OCI-LY7 (cell line): ENCODE measurements around the gene RPS17. TPM values are rescaled to one million over a fixed set of nuclear protein-coding genes. Genes with fewer than 3 reads are reported as not detected.

Experiments used
- BruUV-seq: library from RNA; stranded (reverse); fragments of 400-500 nt; replicated peaks from 2 replicates; lab custom pipeline; 2021; lab: Mats Ljungman, UMichigan
- CTCF ChIA-PET: fragments of 300-600 bp; sonication (Branson Sonifier 250); formaldehyde crosslinking; loops from one replicate; lab custom pipeline; 2022; ENCODE audit warnings: antibody characterized with exemption; ENCODE audit not compliant: unreplicated experiment; lab: Charles Lee
- POLR2A ChIA-PET: fragments of 300-600 bp; sonication (Branson Sonifier 250); formaldehyde crosslinking; loops from one replicate; lab custom pipeline; 2022; ENCODE audit warnings: antibody characterized with exemption; lab: Charles Lee
- DNase-seq: peaks from one replicate; pipeline ENCODE4 v3.0.0-alpha.2; 2015; ENCODE audit warnings: low spot score
- H2AFZ ChIP-seq: fragments of 200-600 bp; sonication (generic), shearing (Covaris generic); 2 replicates; pipeline ENCODE4 v1.6.1; 2014; ENCODE audit warnings: mild to moderate bottlenecking, antibody characterized with exemption, low read length, moderate library complexity
- H3K27ac ChIP-seq: fragments of 200-600 bp; sonication (generic); 2 replicates; pipeline ENCODE4 v1.5.1; 2014; ENCODE audit warnings: mixed run types, low read depth, mild to moderate bottlenecking, moderate library complexity, low read length, inconsistent platforms; ENCODE audit not compliant: poor library complexity, severe bottlenecking
- H3K36me3 ChIP-seq: fragments of 200-600 bp; sonication (generic); 2 replicates; pipeline ENCODE4 v1.6.1; 2014; ENCODE audit warnings: mild to moderate bottlenecking, antibody characterized with exemption, low read length, moderate library complexity, mixed read lengths; ENCODE audit not compliant: insufficient read depth
- H3K4me1 ChIP-seq: fragments of 200-600 bp; sonication (generic); 2 replicates; pipeline ENCODE4 v1.5.1; 2014; ENCODE audit warnings: mild to moderate bottlenecking, low read length; ENCODE audit not compliant: insufficient read depth, poor library complexity, severe bottlenecking
- H3K4me2 ChIP-seq: fragments of 200-600 bp; sonication (generic); 2 replicates; pipeline ENCODE4 v1.6.1; 2014; ENCODE audit warnings: mild to moderate bottlenecking, low read length
- H3K4me3 ChIP-seq: fragments of 200-600 bp; sonication (generic); 2 replicates; pipeline ENCODE4 v1.5.1; 2014; ENCODE audit warnings: mild to moderate bottlenecking, low read depth, low read length; ENCODE audit not compliant: poor library complexity, severe bottlenecking
- H3K79me2 ChIP-seq: fragments of 200-600 bp; sonication (generic); 2 replicates; pipeline ENCODE4 v1.6.1; 2016; ENCODE audit warnings: low read depth, mild to moderate bottlenecking, low read length, moderate library complexity, mixed read lengths; ENCODE audit not compliant: insufficient read depth
- H3K9me2 ChIP-seq: fragments of 200-600 bp; sonication (generic); 2 replicates; pipeline ENCODE4 v1.6.1; 2016; ENCODE audit warnings: mild to moderate bottlenecking, low read length, mixed read lengths; ENCODE audit not compliant: insufficient read depth
- H3K9me3 ChIP-seq: fragments of 200-600 bp; sonication (generic); 2 replicates; pipeline ENCODE4 v1.6.1; 2014; ENCODE audit warnings: mild to moderate bottlenecking, mixed run types, low read length, mixed read lengths
- H4K20me1 ChIP-seq: fragments of 200-600 bp; sonication (generic); 2 replicates; pipeline ENCODE4 v1.6.1; 2014; ENCODE audit warnings: mild to moderate bottlenecking, antibody characterized with exemption, low read length, moderate library complexity, mixed read lengths; ENCODE audit not compliant: insufficient read depth
- EZH2phosphoT487 ChIP-seq: fragments of 200-600 bp; sonication (generic); IDR thresholded peaks from 2 replicates; pipeline ENCODE4 v1.6.1; 2018; ENCODE audit warnings: low read depth, borderline replicate concordance, mild to moderate bottlenecking, mixed run types, antibody characterized with exemption, low read length, moderate library complexity, mixed read lengths
- intact Hi-C: fragments of 100-400 bp; cut with micrococcal nuclease; formaldehyde crosslinking; loops from one replicate; pipeline ENCODE4 v1.10.0; 2022; ENCODE audit not compliant: unreplicated experiment
- total RNA-seq, 2 experiments: library from RNA; depleted of rRNA in 1 of 2; stranded (reverse); fragments of >200 nt in 1 of 2; shearing (Covaris generic) in 1 of 2; gene quantifications; 2 replicates each; pipeline ENCODE4 v1.2.3, GENCODE V29; 2014 to 2022
- TF ChIP-seq, protein P1 (sequence below): fragments of 200-600 bp; sonication (generic); conservative IDR thresholded peaks from 2 replicates; pipeline ENCODE4 v1.5.1; 2014; ENCODE audit warnings: mild to moderate bottlenecking, antibody characterized with exemption, low read length, moderate library complexity, mixed read lengths

RPS17 gene
- total RNA-seq, 2 experiments from 2014 or later: 2,562 to 3,737 TPM

DNA sequence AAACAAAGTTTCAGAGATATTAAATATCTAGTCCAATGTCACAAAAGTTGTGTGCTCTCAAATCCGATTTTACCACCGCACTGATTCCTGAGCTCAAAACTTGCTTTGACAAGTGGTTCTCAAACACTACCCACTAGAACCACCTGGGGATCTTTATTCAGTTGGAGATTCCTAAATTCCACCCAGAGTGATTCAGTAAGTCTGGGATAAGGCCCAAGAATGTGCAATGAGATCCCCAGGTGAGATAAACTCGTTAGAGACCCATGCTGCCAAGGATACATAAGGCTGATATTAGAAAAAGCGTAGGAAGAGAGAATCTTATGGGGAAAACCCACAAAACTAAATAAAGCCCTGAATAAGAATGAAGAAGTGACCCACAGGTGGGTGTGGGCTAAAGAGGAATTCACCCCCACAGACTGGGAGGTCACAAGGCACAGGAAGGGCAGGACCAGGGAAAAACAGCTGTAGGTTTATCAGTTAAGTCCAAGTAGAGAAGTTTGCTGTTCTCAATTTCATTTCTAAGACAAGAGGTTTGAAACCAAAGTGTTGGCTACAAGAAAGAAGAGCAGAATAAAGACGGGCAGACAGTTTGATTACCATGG is 11.5 kb upstream of the RPS17 start:
- TF ChIP-seq, protein P1, sequence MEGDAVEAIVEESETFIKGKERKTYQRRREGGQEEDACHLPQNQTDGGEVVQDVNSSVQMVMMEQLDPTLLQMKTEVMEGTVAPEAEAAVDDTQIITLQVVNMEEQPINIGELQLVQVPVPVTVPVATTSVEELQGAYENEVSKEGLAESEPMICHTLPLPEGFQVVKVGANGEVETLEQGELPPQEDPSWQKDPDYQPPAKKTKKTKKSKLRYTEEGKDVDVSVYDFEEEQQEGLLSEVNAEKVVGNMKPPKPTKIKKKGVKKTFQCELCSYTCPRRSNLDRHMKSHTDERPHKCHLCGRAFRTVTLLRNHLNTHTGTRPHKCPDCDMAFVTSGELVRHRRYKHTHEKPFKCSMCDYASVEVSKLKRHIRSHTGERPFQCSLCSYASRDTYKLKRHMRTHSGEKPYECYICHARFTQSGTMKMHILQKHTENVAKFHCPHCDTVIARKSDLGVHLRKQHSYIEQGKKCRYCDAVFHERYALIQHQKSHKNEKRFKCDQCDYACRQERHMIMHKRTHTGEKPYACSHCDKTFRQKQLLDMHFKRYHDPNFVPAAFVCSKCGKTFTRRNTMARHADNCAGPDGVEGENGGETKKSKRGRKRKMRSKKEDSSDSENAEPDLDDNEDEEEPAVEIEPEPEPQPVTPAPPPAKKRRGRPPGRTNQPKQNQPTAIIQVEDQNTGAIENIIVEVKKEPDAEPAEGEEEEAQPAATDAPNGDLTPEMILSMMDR: no peak
- TF ChIP-seq EZH2phosphoT487: no peak
- H3K27ac ChIP-seq: no peak overlapping the region
- no peak overlapping the region for H3K4me2 ChIP-seq
- BruUV-seq: no TSS peak
- no peaks in the 10 kb centered on the region for H3K9me2 ChIP-seq
- H3K4me1 ChIP-seq: no peaks in the 10 kb centered on the region
- POLR2A ChIA-PET: no interaction called here
- H3K9me3 ChIP-seq: no peaks in the 10 kb centered on the region
- no peak for DNase-seq
- CTCF ChIA-PET: no interaction called here
- no peaks in the 10 kb centered on the region for H3K36me3 ChIP-seq
- no peak overlapping the region for H2AFZ ChIP-seq
- H4K20me1 ChIP-seq: no peaks in the 10 kb centered on the region
- no peak overlapping the region for H3K4me3 ChIP-seq
- intact Hi-C loops: no loop called here
- H3K79me2 ChIP-seq: no peaks in the 10 kb centered on the region

DNA sequence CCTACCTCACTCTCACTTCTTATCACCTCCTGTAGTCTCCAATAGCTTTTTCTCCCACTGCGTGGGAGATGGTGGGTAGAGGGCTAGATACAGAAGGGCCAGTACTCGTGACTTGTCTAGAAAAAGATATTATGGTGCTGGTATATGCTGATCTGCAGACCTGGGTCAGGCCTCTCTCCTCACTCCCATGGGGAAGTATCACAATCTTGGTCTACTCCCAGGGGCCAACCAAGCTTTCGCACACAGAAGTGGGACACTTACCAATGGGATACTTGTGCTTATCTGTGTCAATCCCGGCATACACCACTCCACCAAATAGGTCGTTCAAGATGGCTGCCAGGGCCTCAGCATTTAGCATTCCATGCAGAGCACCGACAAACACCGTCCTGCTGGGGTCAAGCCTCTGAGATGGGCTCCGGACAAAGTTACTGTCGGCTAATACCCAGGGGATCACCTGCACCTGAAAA is 9.0 kb upstream of the RPS17 start:
- no peaks in the 10 kb centered on the region for H3K9me2 ChIP-seq
- no peaks in the 10 kb centered on the region for H3K36me3 ChIP-seq
- no peak overlapping the region for H3K4me3 ChIP-seq
- no peaks in the 10 kb centered on the region for H3K79me2 ChIP-seq
- DNase-seq: no peak
- no peak overlapping the region for H3K27ac ChIP-seq
- intact Hi-C loops: loop anchor here (10.0 kb wide), 1 partner anchor 296 kb away; no protein-coding TSS in a partner anchor
- no peaks in the 10 kb centered on the region for H4K20me1 ChIP-seq
- POLR2A ChIA-PET: no interaction called here
- CTCF ChIA-PET: interaction anchor here (1.2 kb wide), 1 partner anchor 10 kb away, joined by 3 read pairs; no protein-coding TSS in a partner anchor
- H3K4me1 ChIP-seq: no peaks in the 10 kb centered on the region
- no peaks in the 10 kb centered on the region for H3K9me3 ChIP-seq
- TF ChIP-seq, protein P1: no peak
- no peak for TF ChIP-seq EZH2phosphoT487
- no TSS peak for BruUV-seq
- H2AFZ ChIP-seq: no peak overlapping the region
- no peak overlapping the region for H3K4me2 ChIP-seq

DNA sequence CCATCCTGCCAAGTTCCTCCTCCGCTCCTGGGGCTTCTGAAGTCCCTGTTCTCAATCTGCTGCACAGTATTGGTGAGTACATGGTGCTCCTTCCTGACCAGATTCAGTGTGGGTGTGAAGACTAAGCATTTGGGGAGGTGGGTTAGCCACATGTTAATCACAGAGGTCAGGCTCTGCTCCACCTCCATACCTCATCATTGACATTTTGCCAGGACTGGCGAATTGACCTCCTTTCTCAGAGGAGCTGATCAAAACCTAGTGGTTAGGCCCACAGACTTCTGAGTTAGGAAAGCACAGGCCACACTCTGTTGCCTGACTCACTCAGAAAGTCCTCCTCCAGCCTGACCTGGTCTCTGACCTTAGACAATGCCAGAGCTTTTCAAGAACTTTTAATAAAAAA is 8.4 kb upstream of the RPS17 start:
- Histone ChIP-seq H2AFZ (no peak overlapping the region), H3K36me3 (no peaks in the 10 kb centered on the region), H3K9me2 (no peaks in the 10 kb centered on the region), H3K27ac (no peak overlapping the region), H3K79me2 (no peaks in the 10 kb centered on the region), H3K4me1 (no peaks in the 10 kb centered on the region), H3K4me2 (no peak overlapping the region), H3K9me3 (no peaks in the 10 kb centered on the region), H4K20me1 (no peaks in the 10 kb centered on the region), H3K4me3 (no peak overlapping the region)
- no TSS peak for BruUV-seq
- POLR2A ChIA-PET: interaction anchor here (0.5 kb wide), 1 partner anchor 252 kb away, joined by 7 read pairs; no protein-coding TSS in a partner anchor
- intact Hi-C loops: loop anchor here (10.0 kb wide), 1 partner anchor 296 kb away; no protein-coding TSS in a partner anchor
- CTCF ChIA-PET: interaction anchor here (1.2 kb wide), 1 partner anchor 9 kb away, joined by 3 read pairs; no protein-coding TSS in a partner anchor
- DNase-seq: no peak
- TF ChIP-seq, protein P1: no peak
- TF ChIP-seq EZH2phosphoT487: no peak
